Endothelial cell of umbilical vein (primary cell): ENCODE measurements around the gene MOB3B. TPM values are rescaled to one million over a fixed set of nuclear protein-coding genes. Genes with fewer than 3 reads are reported as not detected.

Experiments
- BruUV-seq: library from RNA; stranded (reverse); fragments of 400-500 nt; replicated peaks from 2 replicates; lab custom pipeline; 2021; lab: Mats Ljungman, UMichigan
- CTCF ChIA-PET: fragments of 300-600, 350-600 bp; sonication (Branson Sonifier 250); formaldehyde crosslinking; loops from one replicate; lab custom pipeline; 2021; ENCODE audit warnings: antibody characterized with exemption, inconsistent platforms; lab: Charles Lee
- POLR2A ChIA-PET: fragments of 300-600, 350-600 bp; sonication (Branson Sonifier 250); formaldehyde crosslinking; loops from one replicate; lab custom pipeline; 2021; ENCODE audit warnings: antibody characterized with exemption, inconsistent platforms; lab: Charles Lee
- DNase-seq: peaks from one replicate; pipeline ENCODE4 v3.0.0-alpha.2; 2011; ENCODE audit warnings: low read depth, low spot score
- FAIRE-seq: peaks from 2 replicates; lab custom pipeline; 2011; peaks lifted over from hg19 to GRCh38; lab: Jason Lieb, UNC
- H2AFZ ChIP-seq: 2 replicates; pipeline ENCODE4 v1.6.0; 2012; ENCODE audit warnings: low read depth, low read length, control low read depth, inconsistent platforms
- H3K27ac ChIP-seq: 2 replicates; pipeline ENCODE4 v1.5.1; 2011; ENCODE audit warnings: low read depth, mild to moderate bottlenecking, control low read depth, low read length, moderate library complexity; ENCODE audit not compliant: insufficient read depth
- H3K27me3 ChIP-seq, 2 experiments: 2 replicates each; pipeline versions ENCODE4 v1.6.0 to v1.6.1; 2011; ENCODE audit warnings: low read length in 2 of 2, mixed read lengths in 1 of 2; ENCODE audit not compliant: control insufficient read depth in 2 of 2, insufficient read depth in 2 of 2
- H3K36me3 ChIP-seq, 2 experiments: 2 replicates in 1 of 2; 3 replicates in 1 of 2; pipeline ENCODE4 v1.5.1; 2011; ENCODE audit warnings: low read length in 2 of 2, mild to moderate bottlenecking in 1 of 2, moderate library complexity in 1 of 2; ENCODE audit not compliant: control insufficient read depth in 2 of 2, insufficient read depth in 2 of 2; ENCODE audit errors: extremely low read depth in 1 of 2
- H3K4me1 ChIP-seq: 3 replicates; pipeline ENCODE4 v1.5.1; 2011; ENCODE audit warnings: mild to moderate bottlenecking, low read length; ENCODE audit not compliant: control insufficient read depth, insufficient read depth; ENCODE audit errors: extremely low read depth
- H3K4me2 ChIP-seq: 2 replicates; pipeline ENCODE4 v1.6.1; 2011; ENCODE audit warnings: low read length, control low read depth, mixed read lengths; ENCODE audit not compliant: insufficient read depth
- H3K4me3 ChIP-seq, 3 experiments: fragments of 200-600 bp in 1 of 3; sonication (generic), shearing (Covaris generic) in 1 of 3; replicated peaks in 1 of 3; 2 replicates each; pipeline ENCODE4 v1.5.1; 2011 to 2016; ENCODE audit warnings: control low read depth in 3 of 3, low read length in 3 of 3, mild to moderate bottlenecking in 2 of 3, inconsistent platforms in 1 of 3, low read depth in 1 of 3, moderate library complexity in 1 of 3; ENCODE audit not compliant: insufficient read depth in 1 of 3
- H3K79me2 ChIP-seq: 2 replicates; pipeline ENCODE4 v1.6.0; 2012; ENCODE audit warnings: low read length, inconsistent platforms; ENCODE audit not compliant: control insufficient read depth, insufficient read depth
- H3K9ac ChIP-seq: replicated peaks from 2 replicates; pipeline ENCODE3; 2011; ENCODE audit warnings: low read length, control low read depth; ENCODE audit not compliant: insufficient read depth; ENCODE audit errors: extremely low read depth
- H3K9me1 ChIP-seq: replicated peaks from 3 replicates; pipeline ENCODE4 v1.6.0; 2011; ENCODE audit warnings: mild to moderate bottlenecking, low read length; ENCODE audit not compliant: control insufficient read depth, insufficient read depth; ENCODE audit errors: extremely low read depth
- H3K9me3 ChIP-seq: replicated peaks from 2 replicates; pipeline ENCODE4 v1.5.1; 2012; ENCODE audit warnings: low read length, inconsistent platforms; ENCODE audit not compliant: control insufficient read depth, insufficient read depth
- H4K20me1 ChIP-seq: replicated peaks from 2 replicates; pipeline ENCODE3; 2011; ENCODE audit warnings: mild to moderate bottlenecking, low read length; ENCODE audit not compliant: control insufficient read depth, insufficient read depth; ENCODE audit errors: extremely low read depth
- CTCF ChIP-seq, 2 donors: IDR thresholded peaks; 1 replicate in 1 of 2; 2 replicates in 1 of 2; pipeline ENCODE4 v1.5.1; 2011; ENCODE audit warnings: low read length in 2 of 2, mild to moderate bottlenecking in 2 of 2, moderate library complexity in 2 of 2, control low read depth in 1 of 2, inconsistent platforms in 1 of 2, low read depth in 1 of 2; ENCODE audit not compliant: insufficient read depth in 1 of 2; ENCODE audit errors: extremely low read depth in 1 of 2
- EZH2 ChIP-seq: IDR thresholded peaks from 2 replicates; pipeline ENCODE4 v1.6.1; 2012; ENCODE audit warnings: borderline replicate concordance, low read depth, mild to moderate bottlenecking, moderate library complexity, low read length, inconsistent platforms; ENCODE audit not compliant: severe bottlenecking
- FOS ChIP-seq: IDR thresholded peaks from 2 replicates; pipeline ENCODE4 v1.6.1; 2011; ENCODE audit warnings: mild to moderate bottlenecking, low read length, moderate library complexity, borderline replicate concordance; ENCODE audit not compliant: insufficient read depth
- GATA2 ChIP-seq: IDR thresholded peaks from 2 replicates; pipeline ENCODE4 v1.7.0; 2011; ENCODE audit warnings: low read depth, mild to moderate bottlenecking, moderate library complexity, mixed read lengths, low read length; ENCODE audit not compliant: insufficient read length, insufficient read depth
- JUN ChIP-seq: IDR thresholded peaks from 2 replicates; pipeline ENCODE4 v1.6.1; 2011; ENCODE audit warnings: borderline replicate concordance, low read depth; ENCODE audit not compliant: insufficient read length, insufficient read depth
- MAX ChIP-seq: IDR thresholded peaks from 2 replicates; pipeline ENCODE4 v1.6.1; 2011; ENCODE audit not compliant: insufficient read depth, insufficient read length
- MYC ChIP-seq: IDR thresholded peaks from one replicate; pipeline ENCODE4 v1.6.1; 2011; ENCODE audit warnings: mild to moderate bottlenecking, low read depth, low read length
- POLR2A ChIP-seq: IDR thresholded peaks from 2 replicates; pipeline ENCODE4 v1.6.1; 2012; ENCODE audit warnings: low read depth, mild to moderate bottlenecking, control low read depth, low read length
- POLR2AphosphoS5 ChIP-seq: IDR thresholded peaks from 2 replicates; pipeline ENCODE4 v1.6.1; 2012; ENCODE audit warnings: low read depth, mild to moderate bottlenecking, control low read depth, low read length, moderate library complexity; ENCODE audit not compliant: insufficient read depth
- dilution Hi-C: fragments of 300-500 bp; cut with MboI; formaldehyde crosslinking; loops from one replicate; pipeline ENCODE4 v1.15.0; 2019; ENCODE audit warnings: low sequenced_read_pairs; ENCODE audit not compliant: extremely low pct_ligation_motif_present
- intact Hi-C: fragments of 100-400 bp; cut with micrococcal nuclease; formaldehyde crosslinking; loops from one replicate; pipeline ENCODE4 v1.10.0; 2022
- polyA plus RNA-seq, 4 experiments: library from polyadenylated mRNA; depleted of rRNA in 3 of 4; stranded (reverse) in 3 of 4; unstranded in 1 of 4; fragments of >200 nt; gene quantifications; 2 replicates each; pipeline versions ENCODE4 v1.2.1 to v1.2.3, GENCODE V29; 2011 to 2012; ENCODE audit warnings: missing spikeins in 1 of 4
- total RNA-seq: library from RNA; stranded (reverse); gene quantifications from 2 replicates; pipeline ENCODE4 v1.2.3, GENCODE V29; 2021

Gene MOB3B
- total and polyA plus RNA-seq, 2 donors (not counting 3 experiments of a cell fraction or from before 2014, with no cell fraction given) = 0.03 TPM; not detected in 1

DNA sequence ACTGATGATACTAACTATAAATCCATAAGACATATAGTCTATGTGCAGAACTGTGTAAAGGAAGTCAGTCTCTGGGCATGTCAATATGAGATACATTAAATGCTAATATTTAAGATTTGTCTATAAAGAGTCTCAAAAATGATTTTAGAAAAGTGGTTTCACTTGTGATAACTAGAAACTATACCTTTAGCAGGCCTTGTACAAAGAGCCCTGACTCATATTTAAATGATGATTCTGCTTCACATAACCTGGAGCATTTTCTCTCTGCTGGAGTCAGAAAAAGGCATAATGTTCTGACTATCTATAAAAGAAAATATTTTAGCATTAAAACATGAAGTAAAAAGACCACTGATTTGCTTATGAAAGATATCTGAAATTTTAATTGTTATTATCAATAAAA is 28.7 kb upstream of the MOB3B start:
- Histone ChIP-seq H3K79me2 (no peaks in the 10 kb centered on the region), H3K36me3 (peaks cover 2% of the 10 kb centered on the region in 2 experiments), H3K9me3 (no peaks in the 10 kb centered on the region), H3K4me1 (no peaks in the 10 kb centered on the region), H3K4me2 (no peak overlapping the region), H3K9ac (no peak overlapping the region), H3K4me3 (no peak overlapping the region), H3K9me1 (no peaks in the 10 kb centered on the region), H4K20me1 (no peaks in the 10 kb centered on the region), H3K27ac (no peak overlapping the region), H3K27me3 (no peaks in the 10 kb centered on the region), H2AFZ (no peak overlapping the region)
- CTCF ChIA-PET = interaction anchor here (1.8 kb wide), 1 partner anchor 225 kb away, joined by 7 read pairs; no protein-coding TSS in a partner anchor
- BruUV-seq = no TSS peak
- POLR2A ChIA-PET = no interaction called here
- dilution Hi-C loops = no loop called here
- intact Hi-C loops = no loop called here
- DNase-seq (no peak), FAIRE-seq (no peak)
- no peak for TF ChIP-seq GATA2
- no peak for TF ChIP-seq POLR2A
- no peak for TF ChIP-seq CTCF (IDR thresholded peaks at IDR 0.05; ENCODE audit: extremely low read depth in 1 of 2, insufficient read depth in 1 of 2, low read depth in 1 of 2, low read length in 2 of 2)
- no peak for TF ChIP-seq POLR2AphosphoS5
- TF ChIP-seq MYC = no peak
- no peak for TF ChIP-seq FOS
- no peak for TF ChIP-seq MAX
- no peak for TF ChIP-seq JUN
- no peak for TF ChIP-seq EZH2
